ENCODE results near the gene PDCD6IP.

DNA sequence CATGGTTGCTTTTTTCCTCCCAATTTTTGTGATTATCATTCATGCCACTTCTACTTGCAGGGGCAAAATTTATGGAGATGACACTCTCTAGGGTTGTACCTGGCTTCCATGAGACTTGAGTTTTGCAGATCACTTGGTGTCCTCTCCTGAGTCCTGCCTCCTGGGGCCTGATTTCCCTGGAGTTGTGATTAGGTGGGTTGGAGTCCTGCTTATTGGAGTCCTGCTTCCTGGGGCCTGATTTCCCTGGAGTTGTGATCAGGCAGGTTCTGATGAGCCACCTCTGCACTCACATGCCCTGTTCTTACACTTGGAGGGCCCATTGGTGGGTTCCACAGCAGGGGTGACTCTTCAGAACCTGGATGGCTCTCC, 102.0 kb downstream of the PDCD6IP start:
- TF ChIP-seq POLR2A (IDR thresholded peaks at IDR 0.05), result no peak
- TF ChIP-seq, protein P1, sequence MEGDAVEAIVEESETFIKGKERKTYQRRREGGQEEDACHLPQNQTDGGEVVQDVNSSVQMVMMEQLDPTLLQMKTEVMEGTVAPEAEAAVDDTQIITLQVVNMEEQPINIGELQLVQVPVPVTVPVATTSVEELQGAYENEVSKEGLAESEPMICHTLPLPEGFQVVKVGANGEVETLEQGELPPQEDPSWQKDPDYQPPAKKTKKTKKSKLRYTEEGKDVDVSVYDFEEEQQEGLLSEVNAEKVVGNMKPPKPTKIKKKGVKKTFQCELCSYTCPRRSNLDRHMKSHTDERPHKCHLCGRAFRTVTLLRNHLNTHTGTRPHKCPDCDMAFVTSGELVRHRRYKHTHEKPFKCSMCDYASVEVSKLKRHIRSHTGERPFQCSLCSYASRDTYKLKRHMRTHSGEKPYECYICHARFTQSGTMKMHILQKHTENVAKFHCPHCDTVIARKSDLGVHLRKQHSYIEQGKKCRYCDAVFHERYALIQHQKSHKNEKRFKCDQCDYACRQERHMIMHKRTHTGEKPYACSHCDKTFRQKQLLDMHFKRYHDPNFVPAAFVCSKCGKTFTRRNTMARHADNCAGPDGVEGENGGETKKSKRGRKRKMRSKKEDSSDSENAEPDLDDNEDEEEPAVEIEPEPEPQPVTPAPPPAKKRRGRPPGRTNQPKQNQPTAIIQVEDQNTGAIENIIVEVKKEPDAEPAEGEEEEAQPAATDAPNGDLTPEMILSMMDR (IDR thresholded peaks at IDR 0.05), result no peak
